OCI-LY3 (cell line): ENCODE results near the gene FUBP1.

Experiments
- EZH2phosphoT487 ChIP-seq: fragments of 200-600 bp; shearing (Covaris generic); IDR thresholded peaks from 2 replicates; pipeline ENCODE4 v1.6.1; 2018; ENCODE audit warnings: antibody characterized with exemption, mixed run types, low read depth
- TF ChIP-seq, protein P1 (sequence below): fragments of 200-600, 300-600 bp; sonication (generic); IDR thresholded peaks from 2 replicates; pipeline ENCODE4 v1.5.1; 2014; ENCODE audit warnings: antibody characterized with exemption, low read length, low read depth

DNA sequence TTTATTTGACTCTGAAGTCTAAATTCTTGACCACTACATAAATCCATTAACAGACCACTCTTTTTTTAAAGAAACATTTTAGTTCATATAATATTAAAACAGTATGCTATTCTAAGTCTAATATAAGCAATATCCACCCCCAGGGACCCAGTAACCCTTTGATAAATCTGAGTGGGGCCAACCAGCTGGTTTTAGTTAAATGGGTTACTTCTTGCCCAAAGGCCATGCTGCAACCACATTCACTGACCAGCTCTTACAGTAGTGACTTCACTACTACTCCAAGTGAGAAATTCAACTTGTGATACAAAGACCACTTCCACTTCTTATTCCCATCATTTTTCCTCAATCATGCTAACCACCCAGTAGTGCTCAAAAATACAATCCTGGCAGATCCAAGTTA lies 20.5 kb downstream of the FUBP1 start:
- TF ChIP-seq, protein P1, sequence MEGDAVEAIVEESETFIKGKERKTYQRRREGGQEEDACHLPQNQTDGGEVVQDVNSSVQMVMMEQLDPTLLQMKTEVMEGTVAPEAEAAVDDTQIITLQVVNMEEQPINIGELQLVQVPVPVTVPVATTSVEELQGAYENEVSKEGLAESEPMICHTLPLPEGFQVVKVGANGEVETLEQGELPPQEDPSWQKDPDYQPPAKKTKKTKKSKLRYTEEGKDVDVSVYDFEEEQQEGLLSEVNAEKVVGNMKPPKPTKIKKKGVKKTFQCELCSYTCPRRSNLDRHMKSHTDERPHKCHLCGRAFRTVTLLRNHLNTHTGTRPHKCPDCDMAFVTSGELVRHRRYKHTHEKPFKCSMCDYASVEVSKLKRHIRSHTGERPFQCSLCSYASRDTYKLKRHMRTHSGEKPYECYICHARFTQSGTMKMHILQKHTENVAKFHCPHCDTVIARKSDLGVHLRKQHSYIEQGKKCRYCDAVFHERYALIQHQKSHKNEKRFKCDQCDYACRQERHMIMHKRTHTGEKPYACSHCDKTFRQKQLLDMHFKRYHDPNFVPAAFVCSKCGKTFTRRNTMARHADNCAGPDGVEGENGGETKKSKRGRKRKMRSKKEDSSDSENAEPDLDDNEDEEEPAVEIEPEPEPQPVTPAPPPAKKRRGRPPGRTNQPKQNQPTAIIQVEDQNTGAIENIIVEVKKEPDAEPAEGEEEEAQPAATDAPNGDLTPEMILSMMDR = no peak
- TF ChIP-seq EZH2phosphoT487 = no peak
